H1 (cell line): Measurements from ENCODE around the gene TRABD2B. TPM values are rescaled to one million over a fixed set of nuclear protein-coding genes. Genes with fewer than 3 reads are reported as not detected.

ENCODE experiments used
- CBX8 ChIP-seq: fragments of 300-800, 300-1000 bp; sonication (generic); IDR thresholded peaks from 2 replicates; pipeline ENCODE4 v1.7.1; 2016; ENCODE audit warnings: low read depth, low read length, borderline replicate concordance
- RBBP5 ChIP-seq: IDR thresholded peaks from 2 replicates; pipeline ENCODE4 v1.7.1; 2012; ENCODE audit warnings: low read depth, mild to moderate bottlenecking, inconsistent platforms, low read length, moderate library complexity, borderline replicate concordance
- polyA plus RNA-seq, 7 experiments: library from polyadenylated mRNA; depleted of rRNA in 3 of 7; stranded (reverse) in 5 of 7; unstranded in 2 of 7; fragments of >200 nt in 5 of 7; fragments of 200-250 nt in 2 of 7; gene quantifications; 1 replicate in 5 of 7; 2 replicates in 1 of 7; 4 replicates in 1 of 7; pipeline versions ENCODE4 v1.2.1 to v1.2.3, GENCODE V29; 2011 to 2013; ENCODE audit warnings: missing spikeins in 2 of 7, mixed read lengths in 2 of 7
- total RNA-seq: library from RNA; stranded (reverse); fragmentation: NEBNext Ultra II Directional; extraction: Animal tissue kit (Norgen Biotek cat#: 25700); gene quantifications from 2 replicates; pipeline ENCODE4 v1.2.1, GENCODE V29; 2021

The TRABD2B gene
- total and polyA plus RNA-seq, 2 of the 8 experiments (the other 6 are each of a cell fraction or from before 2014, with no cell fraction given), result 0.95 to 3.4 TPM

DNA sequence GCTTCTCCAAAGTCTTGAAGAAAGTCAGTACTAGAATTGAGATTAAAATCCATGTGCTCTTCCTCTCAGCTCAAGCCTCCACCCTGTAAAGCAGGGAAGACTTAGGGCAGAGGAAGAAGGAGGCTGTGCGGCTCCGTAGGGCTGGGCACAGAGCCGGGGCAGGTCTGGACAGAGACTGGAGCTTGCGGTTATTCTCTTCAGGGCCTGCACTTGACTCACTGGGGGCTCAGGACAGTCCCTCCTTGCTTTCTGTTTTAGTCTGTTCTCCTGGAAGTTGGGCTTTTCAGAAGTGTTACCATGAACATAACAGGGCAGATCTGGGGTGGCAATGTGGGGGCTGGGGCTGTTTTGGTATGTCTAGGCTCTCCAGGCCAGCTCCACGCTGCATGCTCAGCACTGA is 21.6 kb upstream of the TRABD2B start (continued):
- TF ChIP-seq CBX8 (no peak), RBBP5 (no peak)
